ENCODE results near the gene ATP13A2.
"Not testable (repeated sequence)": the region's sequence is repeated elsewhere in the genome, so short reads cannot be mapped to it uniquely, and the experiment has no call there.

ATP13A2 gene

DNA sequence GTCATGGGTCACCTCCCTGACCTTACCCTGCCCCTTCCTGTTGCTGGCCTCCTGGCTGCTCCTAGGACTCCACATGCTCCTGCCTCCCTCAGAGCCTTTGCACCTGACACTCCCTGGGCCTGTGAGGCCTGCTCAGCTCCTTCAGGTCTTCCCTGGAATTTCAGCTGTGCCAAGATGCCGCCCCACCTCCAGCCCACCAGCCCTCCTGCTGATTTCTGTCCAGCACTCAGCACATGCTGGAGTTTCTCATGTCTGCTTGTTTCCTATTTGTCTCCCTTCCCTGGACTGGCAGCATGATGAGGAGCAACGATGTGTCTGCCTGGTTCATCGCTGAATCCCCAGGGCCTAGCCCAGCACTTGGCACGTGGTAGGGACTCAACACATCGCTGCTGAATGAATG, 34.4 kb downstream of the ATP13A2 start:
- no peak for DNase-seq

DNA sequence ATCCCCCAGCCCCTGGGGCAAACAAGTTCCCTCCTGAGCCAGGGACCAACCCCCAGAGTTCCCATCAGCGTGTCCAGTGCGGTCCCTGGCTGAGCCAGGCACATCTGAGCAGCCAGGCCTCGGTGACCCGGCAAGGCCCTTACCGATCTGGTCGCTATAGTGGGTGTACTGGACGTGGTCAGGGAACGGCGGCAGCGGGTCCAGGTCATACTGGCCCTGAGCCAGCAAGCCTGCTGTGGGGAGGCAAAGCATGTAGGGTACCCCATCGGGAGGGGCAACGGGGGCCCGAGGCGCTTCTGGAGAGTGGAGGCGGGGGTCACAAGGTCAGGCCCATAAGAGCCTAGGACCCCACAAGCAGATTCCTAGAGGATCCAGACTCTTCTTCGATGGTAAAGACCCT, 34.8 kb downstream of the ATP13A2 start:
- no peak for DNase-seq

DNA sequence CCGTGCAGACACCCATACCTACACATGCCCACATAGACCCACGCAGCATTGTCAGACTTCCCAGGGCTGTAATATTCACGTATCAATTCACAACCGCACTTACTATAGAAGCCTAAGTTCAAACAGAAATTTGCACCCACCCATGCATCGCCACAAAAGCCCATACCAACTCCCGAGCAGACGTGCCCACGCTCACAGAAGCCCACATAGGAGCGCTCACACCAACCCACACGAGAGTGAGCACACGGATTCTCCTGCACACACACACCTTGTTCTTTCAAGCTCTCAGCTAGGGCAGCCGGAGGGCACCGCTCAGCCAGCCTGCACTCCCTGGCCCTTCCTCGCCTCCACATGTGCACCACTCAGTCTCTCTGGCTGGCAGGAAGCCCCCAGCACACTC, 35.9 kb downstream of the ATP13A2 start:
- no peak for DNase-seq

DNA sequence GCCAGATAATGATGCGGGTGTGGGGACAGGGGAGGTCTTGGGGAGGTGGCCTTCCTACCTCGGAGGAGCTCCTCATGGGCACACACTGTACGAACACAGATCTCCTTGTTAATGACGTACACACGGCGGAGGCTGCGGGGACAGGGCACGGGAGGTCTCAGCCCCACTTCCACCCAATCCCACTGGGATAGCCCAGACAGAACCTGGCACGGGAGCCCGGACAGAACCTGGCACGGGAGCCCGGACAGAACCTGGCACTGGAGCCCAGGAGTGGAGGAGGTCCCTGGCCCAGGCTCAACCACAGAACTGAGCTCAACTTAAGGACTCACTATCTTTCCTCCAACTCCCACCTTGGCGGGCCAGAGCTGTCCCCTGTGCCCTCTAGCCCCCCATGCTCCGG, 36.5 kb downstream of the ATP13A2 start:
- no peak for DNase-seq

DNA sequence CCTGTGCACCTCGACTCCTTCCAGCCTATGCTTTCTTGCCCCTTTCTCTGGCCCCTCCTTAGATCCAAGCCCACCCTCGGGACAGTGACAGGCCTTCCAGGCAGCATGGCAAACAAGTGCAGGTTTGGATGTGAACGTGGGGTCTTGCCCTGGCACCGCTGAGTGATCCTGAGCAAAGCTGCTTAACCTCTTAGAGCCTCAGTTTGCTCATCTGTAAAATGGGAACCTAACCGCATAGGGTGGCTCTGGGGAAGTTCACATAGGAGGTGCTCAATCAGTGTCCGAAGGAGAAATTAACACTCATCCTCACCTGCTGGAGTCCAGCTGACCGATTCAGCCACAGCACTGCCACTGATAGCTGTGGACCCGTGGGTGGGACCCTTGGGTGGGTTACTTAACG, 38.5 kb downstream of the ATP13A2 start:
- no peak for DNase-seq

DNA sequence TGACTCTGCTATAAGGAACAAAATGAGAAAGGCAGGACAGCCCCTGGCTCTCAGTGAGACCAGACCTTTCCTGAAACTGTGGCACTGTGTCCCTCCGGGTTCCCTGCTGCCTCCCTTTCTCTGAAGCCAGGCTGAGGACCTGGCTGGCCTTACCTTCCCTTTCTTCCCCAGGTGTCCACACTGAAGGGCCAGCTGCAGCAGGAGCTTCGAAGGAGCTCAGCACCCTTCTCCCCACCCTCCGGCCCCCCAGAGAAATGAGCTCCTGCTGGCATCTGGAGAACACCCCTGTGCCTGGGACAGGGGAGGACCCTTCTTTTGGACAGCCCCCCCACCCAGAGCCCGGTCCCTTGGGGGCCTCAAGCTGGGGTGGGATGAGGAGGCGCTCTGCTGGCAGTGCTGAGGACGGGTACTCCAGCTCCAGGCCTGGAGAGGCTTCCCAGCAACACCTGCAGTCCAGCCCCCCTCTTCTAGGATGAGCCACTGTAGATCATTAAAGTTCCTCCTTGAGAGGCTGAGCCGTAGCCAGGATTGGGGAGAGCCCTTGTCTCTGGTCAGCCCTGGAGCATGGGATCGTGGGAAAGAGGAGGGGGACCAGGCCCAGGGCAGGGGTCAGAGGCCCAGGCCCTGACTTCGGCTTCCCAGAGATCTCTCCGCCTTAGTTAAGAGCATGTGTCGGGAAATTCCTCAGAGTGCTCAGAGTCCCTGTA, 39.4 kb downstream of the ATP13A2 start:
- DNase-seq: no peak

DNA sequence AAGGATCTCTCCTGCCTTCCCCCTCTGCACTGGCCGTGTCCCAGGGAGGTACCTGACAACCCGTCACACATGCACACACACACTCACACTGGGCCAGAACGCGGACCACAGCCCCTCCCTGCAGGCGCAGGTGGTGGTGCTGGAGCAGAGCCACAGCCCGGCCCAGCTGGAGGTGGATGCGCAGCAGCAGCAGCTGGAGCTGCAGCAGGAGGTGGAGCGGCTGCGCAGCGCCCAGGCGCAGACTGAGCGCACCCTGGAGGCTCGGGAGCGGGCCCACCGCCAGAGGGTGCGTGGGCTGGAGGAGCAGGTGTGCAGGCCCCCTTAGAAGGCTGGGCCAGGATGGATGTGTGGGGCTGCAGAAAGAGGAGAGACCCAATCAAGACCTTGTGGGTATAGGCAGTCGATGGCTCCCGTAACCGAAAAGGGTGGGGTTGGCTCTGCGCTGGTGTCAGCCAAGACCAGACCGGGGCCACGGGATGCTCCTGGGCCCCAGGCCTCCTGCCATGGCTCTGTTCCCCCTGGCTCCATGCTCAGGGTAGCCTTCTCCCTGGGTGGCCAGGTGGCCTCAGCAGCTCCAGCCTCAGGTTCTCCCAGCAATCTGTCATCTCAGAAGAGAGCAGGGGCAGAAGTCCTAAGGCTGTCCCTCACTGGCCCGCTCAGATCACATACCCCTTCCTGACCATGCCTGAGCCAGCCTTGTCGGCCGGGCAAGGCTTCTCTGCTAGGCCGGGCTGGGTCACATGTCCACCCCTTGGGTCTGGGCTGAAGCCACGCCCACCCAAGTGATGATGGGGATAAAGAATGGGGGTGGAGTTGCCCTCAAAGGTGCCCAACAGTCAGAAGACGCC, 40.2 kb downstream of the ATP13A2 start:
- no peak for DNase-seq

DNA sequence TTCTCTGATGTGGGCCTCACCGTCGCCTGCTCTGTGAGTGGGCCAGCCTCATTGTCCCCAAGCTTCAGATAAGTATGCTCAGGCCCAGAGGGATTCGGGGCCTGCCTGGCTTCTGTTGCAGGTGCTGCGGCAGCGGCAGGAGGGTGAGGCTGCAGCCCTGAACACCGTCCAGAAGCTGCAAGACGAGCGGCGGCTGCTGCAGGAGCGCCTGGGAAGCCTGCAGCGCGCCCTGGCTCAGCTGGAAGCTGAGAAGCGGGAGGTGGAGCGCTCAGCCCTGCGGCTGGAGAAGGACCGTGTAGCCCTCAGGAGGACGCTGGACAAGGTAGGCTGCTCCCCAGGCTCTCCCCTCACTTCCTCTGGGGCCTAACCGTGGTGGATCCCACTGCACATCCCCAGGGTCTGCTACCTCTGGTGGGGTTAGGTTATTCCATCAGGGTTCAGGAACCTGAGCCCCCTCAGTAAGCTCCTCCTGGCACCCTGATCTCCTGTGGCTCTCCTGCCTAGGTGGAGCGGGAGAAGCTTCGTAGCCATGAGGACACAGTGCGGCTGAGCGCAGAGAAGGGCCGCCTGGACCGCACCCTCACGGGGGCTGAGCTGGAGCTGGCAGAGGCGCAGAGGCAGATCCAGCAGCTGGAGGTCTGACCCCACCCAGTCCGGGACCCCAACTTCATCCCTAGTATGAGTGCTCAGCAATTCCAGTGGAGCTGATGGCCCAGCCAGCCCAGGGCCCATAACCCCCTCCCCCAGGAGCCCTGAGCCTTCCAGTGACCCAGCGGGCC, 41.4 kb downstream of the ATP13A2 start:
- DNase-seq: no peak

DNA sequence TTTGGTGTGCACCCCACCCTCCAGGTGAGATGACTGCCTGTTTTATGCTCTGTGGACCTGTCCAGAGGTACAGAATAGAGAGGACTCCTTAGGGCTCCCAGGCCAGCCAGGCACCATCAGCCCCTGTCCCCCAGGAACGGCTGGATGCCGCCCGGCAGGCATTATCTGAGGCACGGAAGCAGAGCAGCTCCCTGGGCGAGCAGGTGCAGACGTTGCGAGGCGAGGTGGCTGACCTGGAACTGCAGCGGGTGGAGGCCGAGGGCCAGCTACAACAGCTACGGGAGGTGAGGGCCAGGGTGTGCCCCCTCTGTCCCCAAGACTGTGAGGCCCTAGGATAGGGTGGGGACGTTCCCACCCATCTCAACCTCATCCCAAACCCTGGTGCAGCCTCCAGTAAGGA, 42.1 kb downstream of the ATP13A2 start:
- DNase-seq: no peak

DNA sequence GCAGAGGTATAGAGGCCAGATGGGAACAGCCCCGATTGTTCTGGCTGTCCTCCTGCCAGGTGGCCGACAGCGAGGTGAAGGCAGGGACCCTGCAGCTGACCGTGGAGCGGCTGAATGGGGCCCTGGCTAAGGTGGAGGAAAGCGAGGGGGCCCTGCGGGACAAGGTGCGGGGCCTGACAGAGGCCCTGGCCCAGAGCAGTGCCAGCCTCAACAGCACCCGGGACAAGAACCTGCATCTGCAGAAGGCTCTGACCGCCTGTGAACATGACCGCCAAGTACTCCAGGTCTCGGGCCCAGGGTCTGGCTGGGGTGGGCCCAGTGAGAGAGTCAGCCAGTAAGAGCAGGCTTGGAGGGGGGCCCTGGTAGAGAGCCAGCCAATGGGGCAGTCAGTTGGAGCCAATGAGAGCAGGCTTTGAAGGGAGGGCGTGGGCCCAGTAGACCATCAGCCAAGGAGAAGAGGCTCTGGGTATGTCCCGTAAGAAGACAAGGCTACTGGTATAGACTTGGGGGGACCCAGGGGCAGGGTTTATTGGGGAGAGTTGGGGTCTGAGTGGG, 42.6 kb downstream of the ATP13A2 start:
- DNase-seq: no peak

DNA sequence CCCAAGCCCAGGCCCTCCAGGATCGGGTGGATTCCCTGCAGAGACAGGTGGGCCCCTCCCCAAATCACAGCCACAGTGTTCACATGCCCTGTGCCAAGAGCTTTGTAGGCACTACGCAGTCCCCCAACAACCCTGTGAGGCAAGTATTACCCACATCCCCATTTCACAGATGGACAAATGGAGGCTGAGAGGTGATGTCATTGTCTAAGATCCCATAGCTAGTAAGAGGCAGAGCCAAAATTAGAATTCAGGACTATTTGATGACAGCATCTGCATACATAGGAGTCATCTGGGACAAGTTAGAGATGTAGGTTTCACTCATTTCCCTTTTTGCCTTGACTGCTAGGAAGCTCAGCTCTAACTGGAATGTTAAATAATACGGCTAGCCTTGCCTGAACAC, 43.4 kb downstream of the ATP13A2 start:
- DNase-seq: no peak

DNA sequence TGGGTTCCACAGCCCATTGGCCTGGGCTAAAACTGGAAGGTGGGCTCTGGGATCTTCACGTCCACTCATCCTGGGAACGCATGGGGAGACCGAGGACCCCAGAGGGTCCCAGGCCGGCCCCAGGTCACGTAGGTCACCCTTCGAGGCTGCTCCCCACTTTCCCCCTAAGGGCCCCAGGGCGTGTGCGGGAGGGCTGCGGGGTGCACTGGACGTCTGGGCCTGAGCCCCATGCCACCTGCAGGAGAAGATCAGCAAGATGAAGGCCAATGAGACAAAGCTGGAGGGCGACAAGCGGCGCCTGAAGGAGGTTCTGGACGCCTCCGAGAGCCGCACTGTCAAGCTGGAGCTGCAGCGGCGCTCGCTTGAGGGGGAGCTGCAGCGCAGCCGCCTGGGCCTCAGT, 43.8 kb downstream of the ATP13A2 start:
- DNase-seq: no peak

DNA sequence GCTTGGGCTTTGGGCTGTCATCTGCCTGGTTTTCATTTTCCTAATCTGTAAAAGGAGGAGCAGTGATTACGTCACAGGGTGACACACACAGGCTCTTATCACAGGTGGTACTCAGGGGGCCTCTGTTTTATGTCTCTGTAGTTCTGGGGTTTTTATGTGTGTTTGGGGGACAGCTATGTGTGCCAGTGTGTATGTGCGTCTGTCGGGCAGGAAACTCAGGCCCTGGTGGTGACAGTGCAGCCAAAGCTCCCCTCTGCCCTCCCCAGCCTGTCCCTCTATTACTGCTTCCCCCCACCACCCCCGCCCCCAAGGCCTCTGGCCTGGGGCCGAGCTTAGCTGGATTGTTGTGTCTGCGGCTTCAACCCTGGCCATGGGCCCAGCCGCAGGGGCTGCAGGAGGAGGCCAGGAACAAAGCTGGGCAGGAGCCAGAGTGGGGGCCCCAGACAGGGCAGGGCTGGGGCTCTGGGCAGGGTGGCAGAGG, 44.6 kb downstream of the ATP13A2 start:
- no peak for DNase-seq

DNA sequence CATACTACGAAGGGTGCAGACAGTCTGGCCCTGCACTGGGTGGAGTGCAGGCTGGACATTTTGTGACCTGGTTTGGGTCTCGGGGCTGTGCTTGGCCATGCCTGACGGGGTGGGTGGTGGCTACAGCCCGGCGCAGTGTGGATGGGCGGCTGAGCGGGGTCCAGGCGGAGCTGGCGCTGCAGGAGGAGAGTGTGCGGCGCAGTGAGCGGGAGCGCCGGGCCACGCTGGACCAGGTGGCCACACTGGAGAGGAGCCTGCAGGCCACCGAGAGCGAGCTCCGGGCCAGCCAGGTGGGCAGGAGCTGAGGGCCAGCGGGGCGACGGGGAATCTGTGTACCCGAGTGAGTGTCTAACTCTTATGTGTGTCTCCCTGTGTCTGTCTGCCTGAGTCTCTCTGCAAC, 45.4 kb downstream of the ATP13A2 start:
- no peak for DNase-seq

DNA sequence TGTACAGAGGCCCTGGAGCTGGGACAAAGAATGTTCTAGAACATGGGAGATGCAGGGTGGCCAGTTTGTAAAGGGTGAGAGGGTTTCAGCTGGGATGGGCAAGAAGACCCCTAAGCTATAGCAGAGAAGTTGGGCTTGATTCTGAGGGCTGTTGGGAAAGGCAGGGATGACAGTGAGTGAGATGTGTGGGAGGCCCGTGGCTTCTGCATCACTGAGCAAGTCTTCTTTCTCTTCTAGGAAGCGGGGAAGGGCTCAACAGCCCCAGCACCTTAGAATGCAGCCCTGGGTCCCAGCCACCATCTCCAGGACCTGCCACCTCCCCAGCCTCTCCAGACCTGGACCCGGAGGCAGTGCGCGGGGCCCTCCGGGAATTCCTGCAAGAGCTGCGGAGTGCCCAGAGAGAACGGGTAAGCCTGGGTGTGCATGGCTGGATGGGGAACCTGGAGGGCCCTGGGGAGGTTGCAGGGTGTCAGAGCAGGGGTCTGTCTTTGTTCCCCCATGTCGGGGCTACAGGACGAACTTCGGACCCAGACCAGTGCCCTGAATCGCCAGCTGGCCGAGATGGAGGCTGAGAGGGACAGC, 46.2 kb downstream of the ATP13A2 start:
- DNase-seq: no peak

DNA sequence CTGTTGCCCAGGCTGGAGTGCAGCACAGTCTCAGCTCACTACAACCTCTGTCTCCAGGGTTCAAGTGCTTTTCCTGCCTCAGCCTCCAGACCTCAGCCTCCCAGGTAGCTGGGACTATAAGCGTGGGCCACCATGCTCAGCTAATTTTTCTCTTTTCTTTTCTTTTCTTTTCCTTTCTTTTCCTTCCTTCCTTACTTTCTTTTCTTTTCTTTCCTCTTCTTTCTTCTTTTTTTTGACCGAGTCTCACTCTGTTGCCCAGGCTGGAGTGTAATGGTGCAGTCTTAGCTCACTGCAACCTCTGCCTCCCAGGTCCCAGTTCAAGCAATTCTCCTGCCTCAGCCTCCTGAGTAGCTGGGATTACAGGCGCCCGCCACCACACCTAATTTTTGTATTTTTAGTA, 47.6 kb downstream of the ATP13A2 start:
- not testable (repeated sequence) for DNase-seq

DNA sequence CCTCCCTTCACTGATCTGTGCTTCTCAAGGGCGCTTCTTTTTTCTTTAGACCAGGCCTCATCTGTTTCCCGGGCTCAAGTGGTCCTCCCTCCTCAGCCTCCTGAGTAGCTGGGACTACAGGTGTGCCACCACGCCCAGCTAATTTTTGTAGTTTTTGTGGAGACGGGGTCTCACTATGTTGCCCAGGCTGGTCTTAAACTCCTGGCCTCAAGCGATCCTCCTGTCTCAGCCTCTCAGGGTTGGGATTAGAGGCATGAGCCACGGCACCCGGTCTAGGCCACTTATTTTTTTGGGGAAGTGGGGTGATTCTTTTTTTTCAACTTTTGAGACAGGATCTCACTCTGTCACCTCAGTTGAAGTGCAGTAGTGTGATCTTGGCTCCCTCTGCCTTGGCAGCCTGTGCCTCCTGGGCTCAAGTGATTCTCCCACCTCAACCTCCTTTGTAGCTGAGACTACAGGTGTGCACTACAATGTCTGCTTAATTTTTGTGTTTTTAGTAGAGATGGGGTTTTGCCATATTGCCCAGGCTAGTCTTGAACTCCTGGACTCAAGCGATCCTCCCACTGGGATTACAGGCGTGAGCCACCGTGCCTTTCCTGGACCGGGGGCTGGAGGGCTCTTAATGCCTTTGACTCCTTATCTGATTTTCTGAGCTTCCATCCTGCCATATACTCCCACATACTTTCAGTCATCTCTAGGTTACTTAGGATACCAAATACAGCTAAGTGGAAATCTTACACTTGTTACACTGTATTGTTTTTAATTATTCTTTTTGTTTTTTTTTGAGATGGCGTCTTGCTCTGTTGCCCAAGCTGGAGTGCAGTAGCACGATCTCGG, 50.2 kb downstream of the ATP13A2 start:
- DNase-seq: no peak

DNA sequence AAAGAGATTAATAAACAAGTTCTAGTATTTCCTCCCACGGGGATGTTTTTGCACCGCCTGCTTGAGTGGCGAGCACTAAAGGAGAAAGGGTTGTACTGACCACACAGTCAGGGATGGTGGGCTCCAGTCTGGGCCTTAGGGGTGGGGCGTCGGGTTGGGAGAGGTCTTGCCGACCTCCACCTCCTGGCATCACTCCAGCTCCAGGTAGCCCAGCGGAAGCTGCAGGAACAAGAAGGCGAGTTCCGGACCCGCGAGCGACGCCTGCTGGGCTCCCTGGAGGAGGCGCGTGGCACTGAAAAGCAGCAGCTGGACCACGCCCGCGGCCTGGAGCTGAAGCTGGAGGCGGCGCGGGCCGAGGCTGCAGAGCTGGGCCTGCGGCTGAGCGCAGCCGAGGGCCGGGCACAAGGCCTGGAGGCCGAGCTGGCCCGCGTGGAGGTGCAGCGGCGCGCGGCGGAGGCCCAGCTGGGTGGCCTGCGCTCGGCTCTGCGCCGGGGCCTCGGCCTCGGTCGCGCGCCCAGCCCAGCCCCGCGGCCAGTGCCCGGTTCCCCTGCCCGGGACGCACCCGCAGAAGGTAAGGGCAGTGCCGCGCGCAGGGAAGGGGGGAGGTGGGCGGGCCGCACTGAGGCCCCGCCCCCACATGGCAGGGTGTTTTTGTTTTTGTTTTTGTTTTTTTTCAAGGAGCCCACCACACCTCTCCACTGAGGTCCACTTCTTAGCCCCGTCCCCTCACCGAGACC, 51.0 kb downstream of the ATP13A2 start:
- DNase-seq: no peak

DNA sequence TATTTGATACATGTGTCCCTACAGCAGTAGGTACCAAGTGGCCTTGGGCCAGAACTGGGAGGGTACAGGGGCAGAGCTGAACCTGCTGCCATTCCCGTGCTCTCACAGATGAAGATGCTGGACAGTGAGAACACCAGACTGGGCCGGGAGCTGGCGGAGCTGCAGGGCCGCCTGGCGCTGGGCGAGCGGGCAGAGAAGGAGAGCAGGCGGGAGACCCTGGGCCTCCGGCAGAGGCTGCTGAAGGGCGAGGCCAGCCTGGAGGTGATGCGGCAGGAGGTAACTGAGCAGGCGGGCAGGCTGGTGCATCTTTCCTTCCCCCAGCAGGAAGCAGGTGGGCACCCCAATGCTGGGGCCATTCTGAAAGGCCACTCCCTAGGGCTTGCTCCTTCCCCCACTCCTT, 53.3 kb downstream of the ATP13A2 start:
- DNase-seq: no peak

DNA sequence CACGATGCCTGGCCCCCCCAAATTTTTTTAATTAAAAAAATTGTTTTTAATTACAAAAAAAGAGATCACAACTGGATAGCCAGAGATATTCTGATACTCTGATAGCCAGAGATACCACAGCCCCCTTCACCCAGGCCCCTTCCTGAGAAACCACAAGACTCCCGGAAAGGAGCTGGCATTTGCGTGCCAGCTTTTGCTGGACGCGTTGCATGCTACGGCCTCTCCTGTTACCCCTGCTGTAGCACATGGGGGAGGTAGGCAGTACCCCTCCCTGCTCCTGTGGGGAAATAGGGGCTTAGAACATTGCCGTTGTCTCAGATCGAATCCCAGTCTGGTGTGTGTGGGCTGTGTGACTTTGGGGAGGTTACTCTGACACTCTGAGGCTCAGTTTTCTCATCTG, 54.0 kb downstream of the ATP13A2 start:
- no peak for DNase-seq

DNA sequence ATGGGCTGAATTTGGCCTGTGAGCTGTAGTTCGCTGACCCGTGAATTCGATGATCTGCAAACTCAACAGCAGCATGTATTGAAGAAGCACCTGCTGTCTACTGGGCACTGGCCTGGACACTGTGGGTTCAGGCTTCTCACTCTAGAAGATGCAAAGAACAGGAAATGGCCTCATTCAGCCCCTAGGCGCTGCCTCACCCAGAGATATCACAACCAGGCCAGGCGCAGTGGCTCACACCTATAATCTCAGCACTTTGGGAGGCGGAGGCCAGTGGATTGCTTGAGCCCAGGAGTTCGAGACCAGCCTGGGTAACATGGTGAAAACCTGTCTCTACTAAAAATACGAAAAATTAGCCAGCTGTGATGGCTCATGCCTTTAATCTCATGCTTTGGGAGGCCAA, 55.0 kb downstream of the ATP13A2 start:
- DNase-seq: no peak
